ACHN (cell line): ENCODE data around the gene MAGEA12.
"Not testable (repeated sequence)": the region's sequence is repeated elsewhere in the genome, so short reads cannot be mapped to it uniquely, and the experiment has no call there.

ENCODE experiments used
- DNase-seq: peaks from one replicate; pipeline ENCODE4 v3.0.0-alpha.2; 2015
- in situ Hi-C: cut with HindIII; loops from 2 replicates; pipeline ENCODE4 v1.10.0; 2017; ENCODE audit warnings: low sequenced_read_pairs, low pct_ligation_motif_present, low pct_unique_long_range_greater_than_20kb

MAGEA12 gene

GRCh38 chrX:152758918-152759317 is 25.4 kb downstream of the MAGEA12 start, which contains the start of gene CSAG3:
Gene CSAG3 (plus strand): TSS chrX:152759218.
- DNase-seq, in situ Hi-C loops: not testable (repeated sequence)

- DNase-seq, in situ Hi-C loops: not testable (repeated sequence)
Measured at GRCh38 chrX:152759544-152759943, 26.0 kb downstream of the MAGEA12 start.

GRCh38 chrX:152761582-152761981 is 28.0 kb downstream of the MAGEA12 start:
- in situ Hi-C loops, result not testable (repeated sequence)

GRCh38 chrX:152766562-152766961 is 33.0 kb downstream of the MAGEA12 start:
- DNase-seq, in situ Hi-C loops: not testable (repeated sequence)

More at GRCh38 chrX:152761582-152761981, 28.0 kb downstream of the MAGEA12 start:
- DNase-seq, result not testable (repeated sequence)

- DNase-seq, in situ Hi-C loops: not testable (repeated sequence)
Measured at GRCh38 chrX:152769549-152770289, 36.2 kb downstream of the MAGEA12 start, which contains the start of gene MAGEA6. Gene MAGEA6 (minus strand): TSS chrX:152769689. CDS start chrX:152767650, 2,039 bp downstream.

GRCh38 chrX:152787062-152787461 is 53.5 kb downstream of the MAGEA12 start:
- in situ Hi-C loops, DNase-seq: not testable (repeated sequence)
